Chondrocyte (in vitro differentiated cells): ENCODE measurements around the gene SUCLA2. TPM values are rescaled to one million over a fixed set of nuclear protein-coding genes. Genes with fewer than 3 reads are reported as not detected.

Source experiments
- DNase-seq: peaks from one replicate; pipeline ENCODE4 v3.0.0; 2021; ENCODE audit warnings: mixed read lengths, low spot score
- H3K27ac Mint-ChIP-seq: one replicate; pipeline ENCODE4 v1.8.0; 2021; ENCODE audit warnings: mild to moderate bottlenecking, moderate library complexity, mixed read lengths; ENCODE audit not compliant: unreplicated experiment
- H3K27me3 Mint-ChIP-seq: 2 replicates; pipeline ENCODE4 v1.8.0; 2021; ENCODE audit warnings: low read depth, mixed read lengths
- H3K36me3 Mint-ChIP-seq: 2 replicates; pipeline ENCODE4 v1.8.0; 2021; ENCODE audit warnings: low read depth, mixed read lengths
- H3K4me1 Mint-ChIP-seq: 2 replicates; pipeline ENCODE4 v1.8.0; 2021; ENCODE audit warnings: low read depth, mild to moderate bottlenecking, mixed read lengths
- H3K4me3 Mint-ChIP-seq: one replicate; pipeline ENCODE4 v1.8.0; 2021; ENCODE audit warnings: mild to moderate bottlenecking, moderate library complexity, mixed read lengths; ENCODE audit not compliant: unreplicated experiment
- H3K9me3 Mint-ChIP-seq: 2 replicates; pipeline ENCODE4 v1.8.0; 2021; ENCODE audit warnings: low read depth, mixed read lengths
- total RNA-seq: library from RNA; stranded (reverse); gene quantifications from 3 replicates; pipeline ENCODE4 v1.2.1, GENCODE V29; 2021
- TF ChIP-seq, protein P1 (sequence below): fragments of 200-600 bp; sonication (generic); IDR thresholded peaks from 2 replicates; pipeline ENCODE4 v1.5.0; 2021; ENCODE audit warnings: antibody characterized with exemption, mild to moderate bottlenecking, moderate library complexity

SUCLA2 gene
- total RNA-seq, 1 donor from 2014 or later = 33.0 TPM

DNA sequence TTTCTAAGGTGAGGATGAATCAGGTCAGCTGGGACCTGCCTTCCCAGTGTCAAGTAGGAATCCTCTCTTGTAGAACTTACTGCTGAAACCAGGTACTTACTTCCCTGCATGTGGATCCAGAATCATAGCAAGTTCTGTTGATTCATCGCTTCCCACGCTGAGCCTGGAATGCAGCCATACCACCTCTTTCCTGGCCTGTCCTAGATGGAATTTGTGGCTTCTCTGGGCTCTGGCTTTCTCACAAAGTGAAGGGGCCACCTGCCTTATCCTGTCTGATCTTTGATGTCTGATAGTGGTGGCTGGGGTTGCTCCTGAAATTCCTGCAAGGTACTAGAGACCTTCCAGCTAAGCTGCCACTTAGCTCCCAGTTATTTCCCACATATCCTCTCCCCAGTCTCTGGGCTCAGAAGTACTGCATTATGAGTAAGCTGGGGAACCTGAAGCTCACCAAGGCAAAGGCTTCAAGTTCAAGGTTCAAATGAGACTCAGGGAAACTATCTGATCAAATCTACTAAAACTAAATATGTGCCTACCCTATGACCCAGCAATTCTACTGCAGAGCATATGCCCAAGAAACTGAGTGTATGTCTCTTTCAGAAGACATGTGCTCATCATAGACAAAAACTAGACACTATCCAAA lies 103.5 kb downstream of the SUCLA2 start:
- H3K27ac Mint-ChIP-seq = no peak overlapping the region
- H3K4me3 Mint-ChIP-seq = no peak overlapping the region
- H3K4me1 Mint-ChIP-seq = peaks cover 3% of the 10 kb centered on the region
- TF ChIP-seq, protein P1, sequence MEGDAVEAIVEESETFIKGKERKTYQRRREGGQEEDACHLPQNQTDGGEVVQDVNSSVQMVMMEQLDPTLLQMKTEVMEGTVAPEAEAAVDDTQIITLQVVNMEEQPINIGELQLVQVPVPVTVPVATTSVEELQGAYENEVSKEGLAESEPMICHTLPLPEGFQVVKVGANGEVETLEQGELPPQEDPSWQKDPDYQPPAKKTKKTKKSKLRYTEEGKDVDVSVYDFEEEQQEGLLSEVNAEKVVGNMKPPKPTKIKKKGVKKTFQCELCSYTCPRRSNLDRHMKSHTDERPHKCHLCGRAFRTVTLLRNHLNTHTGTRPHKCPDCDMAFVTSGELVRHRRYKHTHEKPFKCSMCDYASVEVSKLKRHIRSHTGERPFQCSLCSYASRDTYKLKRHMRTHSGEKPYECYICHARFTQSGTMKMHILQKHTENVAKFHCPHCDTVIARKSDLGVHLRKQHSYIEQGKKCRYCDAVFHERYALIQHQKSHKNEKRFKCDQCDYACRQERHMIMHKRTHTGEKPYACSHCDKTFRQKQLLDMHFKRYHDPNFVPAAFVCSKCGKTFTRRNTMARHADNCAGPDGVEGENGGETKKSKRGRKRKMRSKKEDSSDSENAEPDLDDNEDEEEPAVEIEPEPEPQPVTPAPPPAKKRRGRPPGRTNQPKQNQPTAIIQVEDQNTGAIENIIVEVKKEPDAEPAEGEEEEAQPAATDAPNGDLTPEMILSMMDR = no peak
- H3K27me3 Mint-ChIP-seq = no peaks in the 10 kb centered on the region
- H3K36me3 Mint-ChIP-seq = peaks cover 8% of the 10 kb centered on the region
- peaks cover 5% of the 10 kb centered on the region for H3K9me3 Mint-ChIP-seq
- DNase-seq = no peak

DNA sequence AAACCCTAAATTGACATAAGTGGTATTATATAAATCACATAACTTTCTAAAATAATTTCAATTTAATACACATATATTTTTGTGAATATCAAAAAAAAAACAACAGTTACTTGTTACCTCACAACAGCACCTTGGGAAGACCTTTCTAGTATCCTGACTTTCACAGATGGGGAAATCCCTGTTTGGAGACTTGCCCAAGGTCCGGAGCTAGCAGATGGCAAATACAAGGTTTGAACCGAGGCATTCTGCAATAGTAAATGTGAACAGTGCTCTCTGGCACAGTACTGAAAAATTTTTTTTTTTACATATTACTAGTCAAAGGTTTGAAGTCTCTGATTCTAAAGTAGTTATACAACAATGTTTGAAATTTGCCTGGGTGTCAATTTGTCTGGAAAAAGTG lies 104.5 kb downstream of the SUCLA2 start:
- peaks cover 8% of the 10 kb centered on the region for H3K36me3 Mint-ChIP-seq
- TF ChIP-seq, protein P1 = no peak
- H3K4me3 Mint-ChIP-seq = no peak overlapping the region
- peaks cover 3% of the 10 kb centered on the region for H3K4me1 Mint-ChIP-seq
- no peak for DNase-seq
- H3K9me3 Mint-ChIP-seq = peaks cover 5% of the 10 kb centered on the region
- no peak overlapping the region for H3K27ac Mint-ChIP-seq
- no peaks in the 10 kb centered on the region for H3K27me3 Mint-ChIP-seq

DNA sequence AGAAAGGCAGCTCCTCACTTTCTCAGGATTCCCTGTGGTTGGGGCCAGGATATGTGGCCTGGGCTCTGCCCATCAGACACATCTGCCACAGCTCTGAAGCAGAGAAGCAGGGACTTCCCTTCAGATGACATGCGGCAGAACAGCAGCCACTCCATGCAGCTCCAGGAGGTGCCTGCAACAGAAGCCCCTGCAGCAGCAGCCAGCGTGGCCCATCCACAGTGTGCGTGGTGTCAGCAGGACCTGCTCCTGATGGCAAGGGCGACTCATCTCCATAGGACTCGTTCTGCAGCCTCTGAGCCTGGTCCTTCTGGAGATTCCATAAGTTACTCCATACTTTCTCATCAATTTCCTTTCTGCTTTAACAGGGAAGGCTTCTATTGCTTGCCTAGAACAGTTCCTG lies 105.0 kb downstream of the SUCLA2 start:
- peaks cover 5% of the 10 kb centered on the region for H3K9me3 Mint-ChIP-seq
- H3K27me3 Mint-ChIP-seq = no peaks in the 10 kb centered on the region
- peaks cover 8% of the 10 kb centered on the region for H3K36me3 Mint-ChIP-seq
- DNase-seq = no peak
- TF ChIP-seq, protein P1 = no peak
- no peak overlapping the region for H3K4me3 Mint-ChIP-seq
- H3K27ac Mint-ChIP-seq = no peak overlapping the region
- H3K4me1 Mint-ChIP-seq = peaks cover 3% of the 10 kb centered on the region

DNA sequence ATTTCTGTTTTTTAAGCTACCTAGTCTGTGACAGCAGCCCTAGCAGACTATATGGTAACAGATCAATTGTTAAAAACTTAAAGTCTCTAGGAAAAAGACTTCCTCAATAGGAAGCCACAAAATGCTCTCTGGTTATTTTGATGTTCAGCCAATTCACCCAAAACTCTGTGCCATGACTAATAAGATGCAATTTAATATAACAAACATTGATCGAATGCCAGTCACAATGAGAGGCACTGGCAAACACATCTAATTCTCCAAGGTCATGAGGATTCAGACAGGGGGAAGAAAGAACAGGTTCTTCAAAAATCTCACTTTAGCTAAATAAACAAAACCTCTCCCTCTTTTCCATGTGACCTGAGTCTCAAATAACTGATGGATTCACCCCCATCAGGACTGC lies 107.5 kb downstream of the SUCLA2 start:
- TF ChIP-seq, protein P1 = no peak
- no peaks in the 10 kb centered on the region for H3K9me3 Mint-ChIP-seq
- peaks cover 13% of the 10 kb centered on the region for H3K4me1 Mint-ChIP-seq
- no peak overlapping the region for H3K4me3 Mint-ChIP-seq
- no peaks in the 10 kb centered on the region for H3K36me3 Mint-ChIP-seq
- no peak overlapping the region for H3K27ac Mint-ChIP-seq
- H3K27me3 Mint-ChIP-seq = no peaks in the 10 kb centered on the region
- no peak for DNase-seq

Other genes starting within 250 kb of the SUCLA2 start
- gene NUDT15, start 36.5 kb upstream of the SUCLA2 start, total RNA-seq = 8.7 to 12.0 TPM (median 9.9 TPM) in 3 replicates
- gene MED4, start 93.8 kb upstream of the SUCLA2 start, total RNA-seq = 32.5 to 45.1 TPM (median 34.6 TPM) in 3 replicates
- 339 to 450 TPM (median 350 TPM) in 3 replicates for gene ITM2B, start 231.9 kb upstream of the SUCLA2 start, total RNA-seq